Activated naive CD4-positive, alpha-beta T cell treated with anti-CD3 and anti-CD28 coated beads, Interleukin-2, amount 10 ng/mL, durations not matched to agents 7 days and 5 days (primary cell): ENCODE data around the gene PDE4A.

Source experiments
- CTCF ChIA-PET: fragments of 350-600 bp; sonication (Branson Sonifier 250); formaldehyde crosslinking; loops from one replicate; lab custom pipeline; 2021; ENCODE audit warnings: antibody characterized with exemption; lab: Charles Lee
- DNase-seq: peaks from one replicate; pipeline ENCODE4 v3.0.0-alpha.2; 2020
- H3K27ac Mint-ChIP-seq: one replicate; pipeline ENCODE4 v1.8.0; 2021; ENCODE audit warnings: mild to moderate bottlenecking, moderate library complexity, mixed read lengths
- H3K27me3 Mint-ChIP-seq: one replicate; pipeline ENCODE4 v1.8.0; 2021; ENCODE audit warnings: mild to moderate bottlenecking, mixed read lengths
- H3K36me3 Mint-ChIP-seq: one replicate; pipeline ENCODE4 v1.8.0; 2021; ENCODE audit warnings: mixed read lengths
- H3K4me1 Mint-ChIP-seq: one replicate; pipeline ENCODE4 v1.8.0; 2021; ENCODE audit warnings: mixed read lengths
- H3K4me3 Mint-ChIP-seq: one replicate; pipeline ENCODE4 v1.8.0; 2021; ENCODE audit warnings: mild to moderate bottlenecking, moderate library complexity, mixed read lengths
- H3K9me3 Mint-ChIP-seq: one replicate; pipeline ENCODE4 v1.8.0; 2021; ENCODE audit warnings: mixed read lengths

PDE4A gene

GRCh38 chr19:10471909-10472308 lies 51.6 kb downstream of the PDE4A start:
- no peak overlapping the region for H3K4me3 Mint-ChIP-seq
- CTCF ChIA-PET = interaction anchor here (0.7 to 1.9 kb wide), 2 partner anchors 12 to 52 kb away, joined by 3 to 7 read pairs; no protein-coding TSS in a partner anchor
- no peak for DNase-seq
- peaks cover 4% of the 10 kb centered on the region for H3K36me3 Mint-ChIP-seq
- H3K9me3 Mint-ChIP-seq = no peaks in the 10 kb centered on the region
- H3K4me1 Mint-ChIP-seq = peaks cover 8% of the 10 kb centered on the region
- H3K27ac Mint-ChIP-seq = no peak overlapping the region
- peaks cover 20% of the 10 kb centered on the region for H3K27me3 Mint-ChIP-seq

- H3K36me3 Mint-ChIP-seq = peaks cover 4% of the 10 kb centered on the region
- CTCF ChIA-PET = interaction anchor here (0.6 to 1.9 kb wide), 6 partner anchors 11 to 227 kb away, joined by 3 to 7 read pairs (median 3); no protein-coding TSS in a partner anchor
- H3K9me3 Mint-ChIP-seq = no peaks in the 10 kb centered on the region
- H3K4me3 Mint-ChIP-seq = no peak overlapping the region
- H3K27me3 Mint-ChIP-seq = peaks cover 20% of the 10 kb centered on the region
- H3K4me1 Mint-ChIP-seq = peaks cover 10% of the 10 kb centered on the region
- H3K27ac Mint-ChIP-seq = no peak overlapping the region
- DNase-seq = no peak
These were observed 52.9 kb downstream of the PDE4A start for GRCh38 chr19:10473192-10473591.

GRCh38 chr19:10474962-10475451 lies 54.7 kb downstream of the PDE4A start:
- H3K36me3 Mint-ChIP-seq = no peaks in the 10 kb centered on the region
- H3K9me3 Mint-ChIP-seq = no peaks in the 10 kb centered on the region
- no peak overlapping the region for H3K4me3 Mint-ChIP-seq
- DNase-seq = no peak
- H3K27me3 Mint-ChIP-seq = peaks cover 24% of the 10 kb centered on the region
- no peak overlapping the region for H3K27ac Mint-ChIP-seq
- CTCF ChIA-PET = interaction anchor here (1.6 kb wide), 1 partner anchor 9 kb away, joined by 5 read pairs; no protein-coding TSS in a partner anchor
- peaks cover 24% of the 10 kb centered on the region for H3K4me1 Mint-ChIP-seq

- DNase-seq = no peak
- Mint-ChIP-seq H3K36me3 (no peaks in the 10 kb centered on the region), H3K4me3 (no peak overlapping the region), H3K9me3 (no peaks in the 10 kb centered on the region), H3K4me1 (peaks cover 20% of the 10 kb centered on the region), H3K27me3 (peaks cover 14% of the 10 kb centered on the region), H3K27ac (no peak overlapping the region)
- CTCF ChIA-PET = interaction anchor here (0.7 to 2.1 kb wide), 12 partner anchors 12 to 221 kb away, joined by 3 to 10 read pairs (median 3); partner anchors contain the start of gene CDC37
These were observed 58.1 kb downstream of the PDE4A start for GRCh38 chr19:10478476-10478875.

GRCh38 chr19:10478903-10479384 lies 58.6 kb downstream of the PDE4A start:
- H3K27ac Mint-ChIP-seq = no peak overlapping the region

GRCh38 chr19:10486551-10486950 lies 66.2 kb downstream of the PDE4A start:
- CTCF ChIA-PET = no interaction called here
- no peaks in the 10 kb centered on the region for H3K27me3 Mint-ChIP-seq
- peaks cover 36% of the 10 kb centered on the region for H3K36me3 Mint-ChIP-seq
- no peak overlapping the region for H3K4me3 Mint-ChIP-seq
- H3K4me1 Mint-ChIP-seq = peaks cover 5% of the 10 kb centered on the region
- no peak overlapping the region for H3K27ac Mint-ChIP-seq
- no peak for DNase-seq
- H3K9me3 Mint-ChIP-seq = no peaks in the 10 kb centered on the region

More at GRCh38 chr19:10478903-10479384, 58.6 kb downstream of the PDE4A start:
- peak; percentile 92 for DNase-seq
- CTCF ChIA-PET = interaction anchor here (0.7 to 2.1 kb wide), 12 partner anchors 13 to 221 kb away, joined by 3 to 10 read pairs (median 3); partner anchors contain the start of gene CDC37
- Mint-ChIP-seq H3K36me3 (no peaks in the 10 kb centered on the region), H3K4me1 (peaks cover 20% of the 10 kb centered on the region), H3K9me3 (no peaks in the 10 kb centered on the region), H3K4me3 (peak overlapping the region; percentile 54), H3K27me3 (peaks cover 14% of the 10 kb centered on the region)

- H3K9me3 Mint-ChIP-seq = no peaks in the 10 kb centered on the region
- H3K4me3 Mint-ChIP-seq = no peak overlapping the region
- H3K27me3 Mint-ChIP-seq = no peaks in the 10 kb centered on the region
- no peak overlapping the region for H3K27ac Mint-ChIP-seq
- peaks cover 7% of the 10 kb centered on the region for H3K4me1 Mint-ChIP-seq
- CTCF ChIA-PET = interaction anchor here (1.2 to 1.9 kb wide), 2 partner anchors 9 to 17 kb away, joined by 5 read pairs; no protein-coding TSS in a partner anchor
- DNase-seq = no peak
- peaks cover 41% of the 10 kb centered on the region for H3K36me3 Mint-ChIP-seq
These were observed 71.2 kb downstream of the PDE4A start for GRCh38 chr19:10491472-10492047.

- no peak overlapping the region for H3K4me3 Mint-ChIP-seq
- peak overlapping the region; percentile 60 for H3K27ac Mint-ChIP-seq
- H3K4me1 Mint-ChIP-seq = peaks cover 40% of the 10 kb centered on the region
- no peak for DNase-seq
- H3K36me3 Mint-ChIP-seq = peaks cover 41% of the 10 kb centered on the region
- CTCF ChIA-PET = interaction anchor here (0.7 to 1.5 kb wide), 2 partner anchors 19 to 253 kb away, joined by 3 to 4 read pairs; no protein-coding TSS in a partner anchor
- H3K9me3 Mint-ChIP-seq = no peaks in the 10 kb centered on the region
- H3K27me3 Mint-ChIP-seq = no peaks in the 10 kb centered on the region
These were observed 77.0 kb downstream of the PDE4A start for GRCh38 chr19:10497371-10497770.

GRCh38 chr19:10499550-10500246 lies 79.4 kb downstream of the PDE4A start:
- Mint-ChIP-seq H3K36me3 (peaks cover 35% of the 10 kb centered on the region), H3K9me3 (no peaks in the 10 kb centered on the region), H3K27me3 (no peaks in the 10 kb centered on the region)

GRCh38 chr19:10500247-10500592 lies 79.9 kb downstream of the PDE4A start:
- Mint-ChIP-seq H3K27ac (peak overlapping the region; percentile 55), H3K4me3 (peak overlapping the region; percentile 49), H3K27me3 (no peaks in the 10 kb centered on the region), H3K4me1 (peaks cover 44% of the 10 kb centered on the region), H3K36me3 (peaks cover 35% of the 10 kb centered on the region), H3K9me3 (no peaks in the 10 kb centered on the region)
- DNase-seq = no peak
- CTCF ChIA-PET = interaction anchor here (1.0 to 1.3 kb wide), 3 partner anchors 8 to 17 kb away, joined by 3 to 5 read pairs (median 3); no protein-coding TSS in a partner anchor

More at GRCh38 chr19:10499550-10500246, 79.4 kb downstream of the PDE4A start:
- Mint-ChIP-seq H3K4me1 (peaks cover 44% of the 10 kb centered on the region), H3K4me3 (peak overlapping the region; percentile 49), H3K27ac (peak overlapping the region; percentile 55)
- no peak for DNase-seq
- CTCF ChIA-PET = interaction anchor here (1.0 to 1.1 kb wide), 2 partner anchors 15 to 16 kb away, joined by 3 read pairs; no protein-coding TSS in a partner anchor

- Mint-ChIP-seq H3K4me3 (peak overlapping the region; percentile 86), H3K27ac (peak overlapping the region; percentile 88)
- peak; percentile 39 for DNase-seq
These were observed 81.7 kb downstream of the PDE4A start for GRCh38 chr19:10501971-10502523.

GRCh38 chr19:10502524-10503001 lies 82.2 kb downstream of the PDE4A start:
- Mint-ChIP-seq H3K4me1 (peaks cover 47% of the 10 kb centered on the region), H3K27me3 (no peaks in the 10 kb centered on the region), H3K9me3 (no peaks in the 10 kb centered on the region), H3K27ac (peak overlapping the region; percentile 88), H3K36me3 (peaks cover 25% of the 10 kb centered on the region), H3K4me3 (peak overlapping the region; percentile 86)
- peak; percentile 94 for DNase-seq
- CTCF ChIA-PET = no interaction called here

More at GRCh38 chr19:10501971-10502523, 81.7 kb downstream of the PDE4A start:
- Mint-ChIP-seq H3K9me3 (no peaks in the 10 kb centered on the region), H3K4me1 (peaks cover 51% of the 10 kb centered on the region), H3K36me3 (peaks cover 29% of the 10 kb centered on the region), H3K27me3 (no peaks in the 10 kb centered on the region)
- CTCF ChIA-PET = no interaction called here

- H3K27ac Mint-ChIP-seq = peak within 1 kb of the TSS; percentile 96
- peak within 1 kb of the TSS; percentile 90 for H3K4me3 Mint-ChIP-seq
- CTCF ChIA-PET = interaction anchor here (0.9 to 1.6 kb wide), 3 partner anchors 51 to 66 kb away, joined by 3 to 5 read pairs (median 4); no protein-coding TSS in a partner anchor
- peaks cover 24% of the 10 kb centered on the region for H3K36me3 Mint-ChIP-seq
- peak; percentile 60 for DNase-seq
- no peaks in the 10 kb centered on the region for H3K27me3 Mint-ChIP-seq
- peaks cover 48% of the 10 kb centered on the region for H3K4me1 Mint-ChIP-seq
- H3K9me3 Mint-ChIP-seq = no peaks in the 10 kb centered on the region
These were observed 82.9 kb downstream of the PDE4A start, which contains the start of gene KEAP1 for GRCh38 chr19:10503002-10503789. KEAP1 (minus strand) TSS chr19:10503356; CDS start chr19:10500033, 3,323 bp downstream.
